GM19239 (cell line): ENCODE results near the gene CT45A5.
"Not testable (repeated sequence)": the region's sequence is repeated elsewhere in the genome, so short reads cannot be mapped to it uniquely, and the experiment has no call there.

ENCODE experiments used
- DNase-seq: peaks from one replicate; pipeline ENCODE4 v3.0.0; 2011; ENCODE audit warnings: low spot score; ENCODE audit not compliant: insufficient read length
- FAIRE-seq: peaks from 2 replicates; lab custom pipeline; 2011; peaks lifted over from hg19 to GRCh38; lab: Jason Lieb, UNC

CT45A5 gene, protein sequence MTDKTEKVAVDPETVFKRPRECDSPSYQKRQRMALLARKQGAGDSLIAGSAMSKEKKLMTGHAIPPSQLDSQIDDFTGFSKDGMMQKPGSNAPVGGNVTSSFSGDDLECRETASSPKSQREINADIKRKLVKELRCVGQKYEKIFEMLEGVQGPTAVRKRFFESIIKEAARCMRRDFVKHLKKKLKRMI

DNA sequence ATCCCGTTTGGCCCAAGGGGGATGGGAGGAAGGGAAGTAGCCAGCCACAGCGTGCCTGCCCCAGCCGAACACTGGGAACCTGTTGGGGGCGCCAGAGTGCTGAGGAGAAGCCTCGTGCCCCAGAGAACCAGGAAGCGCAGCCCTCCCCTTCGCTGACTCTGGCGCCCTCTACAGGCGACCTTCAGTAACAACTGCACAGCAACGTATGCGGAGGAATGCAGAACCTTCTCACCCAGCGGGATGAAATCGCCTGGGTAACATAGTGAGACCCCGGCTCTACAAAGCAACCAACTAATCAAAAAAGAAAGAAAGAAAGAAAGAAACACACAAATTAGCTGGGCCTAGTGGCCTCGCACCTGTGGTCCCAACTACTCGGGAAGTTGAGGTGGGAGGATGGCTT lies at the start of gene CT45A5:
Gene CT45A5 (minus strand): TSS at position 101 of the 400 bp plus-strand sequence. CDS start 3,774 bp downstream, outside the sequence.
- FAIRE-seq, DNase-seq: not testable (repeated sequence)

DNA sequence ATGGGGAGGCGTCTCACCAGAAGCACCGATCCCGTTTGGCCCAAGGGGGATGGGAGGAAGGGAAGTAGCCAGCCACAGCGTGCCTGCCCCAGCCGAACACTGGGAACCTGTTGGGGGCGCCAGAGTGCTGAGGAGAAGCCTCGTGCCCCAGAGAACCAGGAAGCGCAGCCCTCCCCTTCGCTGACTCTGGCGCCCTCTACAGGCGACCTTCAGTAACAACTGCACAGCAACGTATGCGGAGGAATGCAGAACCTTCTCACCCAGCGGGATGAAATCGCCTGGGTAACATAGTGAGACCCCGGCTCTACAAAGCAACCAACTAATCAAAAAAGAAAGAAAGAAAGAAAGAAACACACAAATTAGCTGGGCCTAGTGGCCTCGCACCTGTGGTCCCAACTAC lies 34.6 kb upstream of the CT45A5 start, which contains the start of gene CT45A2:
Gene CT45A2 (minus strand): TSS at position 101 of the 400 bp plus-strand sequence. CDS start 3,747 bp downstream, outside the sequence.
- not testable (repeated sequence) for DNase-seq, FAIRE-seq

DNA sequence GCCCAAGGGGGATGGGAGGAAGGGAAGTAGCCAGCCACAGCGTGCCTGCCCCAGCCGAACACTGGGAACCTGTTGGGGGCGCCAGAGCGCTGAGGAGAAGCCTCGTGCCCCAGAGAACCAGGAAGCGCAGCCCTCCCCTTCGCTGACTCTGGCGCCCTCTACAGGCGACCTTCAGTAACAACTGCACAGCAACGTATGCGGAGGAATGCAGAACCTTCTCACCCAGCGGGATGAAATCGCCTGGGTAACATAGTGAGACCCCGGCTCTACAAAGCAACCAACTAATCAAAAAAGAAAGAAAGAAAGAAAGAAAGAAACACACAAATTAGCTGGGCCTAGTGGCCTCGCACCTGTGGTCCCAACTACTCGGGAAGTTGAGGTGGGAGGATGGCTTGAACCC lies 17.4 kb upstream of the CT45A5 start, which contains the start of gene CT45A6:
Gene CT45A6 (minus strand): TSS at position 101 of the 400 bp plus-strand sequence. CDS start 3,794 bp downstream, outside the sequence.
- FAIRE-seq: not testable (repeated sequence)

DNA sequence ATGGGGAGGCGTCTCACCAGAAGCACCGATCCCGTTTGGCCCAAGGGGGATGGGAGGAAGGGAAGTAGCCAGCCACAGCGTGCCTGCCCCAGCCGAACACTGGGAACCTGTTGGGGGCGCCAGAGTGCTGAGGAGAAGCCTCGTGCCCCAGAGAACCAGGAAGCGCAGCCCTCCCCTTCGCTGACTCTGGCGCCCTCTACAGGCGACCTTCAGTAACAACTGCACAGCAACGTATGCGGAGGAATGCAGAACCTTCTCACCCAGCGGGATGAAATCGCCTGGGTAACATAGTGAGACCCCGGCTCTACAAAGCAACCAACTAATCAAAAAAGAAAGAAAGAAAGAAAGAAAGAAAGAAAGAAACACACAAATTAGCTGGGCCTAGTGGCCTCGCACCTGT lies 17.2 kb downstream of the CT45A5 start, which contains the start of gene CT45A3:
Gene CT45A3 (minus strand): TSS at position 101 of the 400 bp plus-strand sequence. CDS start 3,747 bp downstream, outside the sequence.
- not testable (repeated sequence) for DNase-seq, FAIRE-seq

More for the DNA sequence above, 17.4 kb upstream of the CT45A5 start, which contains the start of gene CT45A6:
- not testable (repeated sequence) for DNase-seq

DNA sequence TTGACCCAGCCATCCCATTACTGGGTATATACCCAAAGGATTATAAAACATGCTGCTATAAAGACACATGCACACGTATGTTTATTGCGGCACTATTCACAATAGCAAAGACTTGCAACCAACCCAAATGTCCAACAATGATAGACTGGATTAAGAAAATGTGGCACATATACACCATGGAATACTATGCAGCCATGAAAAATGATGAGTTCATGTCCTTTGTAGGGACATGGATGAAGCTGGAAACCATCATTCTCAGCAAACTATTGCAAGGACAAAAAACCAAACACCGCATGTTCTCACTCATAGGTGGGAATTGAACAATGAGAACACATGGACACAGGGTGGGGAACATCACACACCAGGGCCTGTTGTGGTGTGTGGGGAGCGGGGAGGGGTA lies 40.6 kb downstream of the CT45A5 start:
- DNase-seq, FAIRE-seq: not testable (repeated sequence)

DNA sequence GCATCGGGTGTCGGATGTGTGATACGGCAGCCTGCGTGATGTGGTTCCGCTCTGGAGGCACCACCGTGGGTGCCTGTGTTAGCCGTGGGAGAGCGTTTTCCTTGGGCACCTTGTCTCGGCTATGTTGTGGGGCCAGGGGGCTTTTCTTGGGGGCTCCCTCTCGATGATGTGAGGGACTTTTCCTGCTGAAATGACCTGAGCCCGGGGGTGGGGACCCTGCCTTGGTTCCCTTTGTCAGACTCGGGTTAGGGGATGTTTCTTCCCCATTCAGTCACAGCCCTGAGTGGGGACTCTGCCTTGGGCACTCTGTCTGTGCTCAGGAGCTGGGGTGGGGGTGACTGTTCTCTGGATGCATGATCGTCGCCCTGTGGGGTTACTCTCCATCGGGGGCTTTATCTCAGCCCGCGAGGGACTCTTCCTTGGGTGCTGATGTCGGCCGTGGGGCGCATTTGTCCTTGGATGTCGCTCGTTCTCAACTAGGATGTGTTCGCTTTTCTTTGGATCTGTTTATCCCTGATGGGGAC lies 44.0 kb downstream of the CT45A5 start:
- no peak for DNase-seq
- no peak for FAIRE-seq

DNA sequence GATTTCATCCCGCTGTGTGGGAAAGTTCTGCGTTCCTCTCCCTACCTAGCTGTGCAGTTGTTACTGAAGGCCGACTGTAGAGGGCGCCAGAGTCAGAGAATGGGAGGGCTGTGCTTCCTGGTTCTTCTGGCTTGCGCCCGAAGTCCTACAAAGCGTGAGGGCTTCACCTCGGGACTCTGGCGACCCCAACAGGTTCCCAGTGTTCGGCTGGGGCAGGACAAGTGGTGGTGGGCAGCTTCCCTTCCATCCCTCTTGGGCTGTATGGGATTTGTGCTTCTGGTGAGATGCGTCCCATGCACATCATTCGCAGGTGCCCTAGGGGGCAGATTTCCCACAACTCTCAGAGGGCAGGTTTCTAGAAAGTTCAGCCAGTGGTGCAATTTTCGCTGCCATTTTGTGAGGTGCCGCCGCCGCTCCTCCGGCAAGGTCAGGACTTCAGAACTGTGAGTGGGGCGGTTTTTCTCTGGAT lies 44.6 kb downstream of the CT45A5 start:
- peak; percentile 92 for FAIRE-seq
- peak; percentile 19 for DNase-seq

DNA sequence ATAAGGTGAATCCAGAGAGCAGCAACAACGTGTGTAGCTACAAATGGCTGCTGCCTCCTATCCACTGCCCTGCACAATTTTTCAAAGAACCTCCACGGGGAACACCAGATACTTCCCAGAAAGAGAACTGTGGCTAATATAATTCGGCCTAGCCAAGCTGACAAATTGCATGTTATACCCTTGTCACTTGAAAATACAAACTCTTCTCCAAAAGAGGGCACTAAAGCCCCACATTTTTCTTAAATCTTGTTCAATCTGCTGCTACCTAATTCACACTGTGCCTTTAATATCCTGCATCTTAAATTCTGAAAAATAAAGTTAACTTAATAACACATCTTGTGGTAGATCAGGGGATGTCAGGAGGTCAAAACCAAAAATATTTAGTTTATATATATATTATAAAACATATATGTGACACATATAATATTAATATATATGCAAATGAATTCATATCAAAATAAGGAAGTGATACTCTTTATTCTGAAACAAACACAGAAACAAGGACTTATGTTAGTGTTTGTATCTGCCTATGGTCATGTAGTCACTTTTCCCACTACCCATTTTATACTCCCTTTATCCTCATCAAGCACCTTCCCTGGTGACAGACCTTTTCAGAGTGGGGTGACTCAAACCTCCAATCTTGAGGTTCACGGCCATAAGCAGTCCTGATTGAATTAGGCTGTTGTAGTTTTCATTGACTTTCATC lies 47.8 kb downstream of the CT45A5 start:
- FAIRE-seq (peak; percentile 80), DNase-seq (no peak)

DNA sequence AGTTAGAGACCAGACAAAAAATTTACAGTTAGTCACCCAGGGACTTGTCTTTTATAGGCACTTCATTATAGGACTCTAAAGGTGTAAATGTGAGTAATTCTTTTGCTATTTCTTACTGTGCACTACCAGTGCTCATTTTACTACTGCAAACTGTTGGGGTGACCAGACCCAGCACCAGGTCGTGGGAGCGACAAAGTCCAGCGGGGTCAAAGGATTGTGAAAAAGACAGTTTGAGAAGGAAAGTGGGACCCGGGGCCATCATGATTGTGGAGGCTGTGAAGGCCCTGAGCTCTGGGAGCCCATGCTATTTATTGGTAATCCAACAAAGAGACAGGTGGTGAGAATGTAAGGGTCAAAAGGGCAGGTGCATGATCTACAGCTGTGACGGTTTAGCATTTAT lies 50.6 kb downstream of the CT45A5 start:
- DNase-seq: not testable (repeated sequence)
- FAIRE-seq: peak; percentile 61
